ENCODE measurements around the gene MOCS1.

MOCS1 gene

GRCh38 chr6:39870950-39871349, 63.3 kb downstream of the MOCS1 start (continued):
- TF ChIP-seq, protein P1, sequence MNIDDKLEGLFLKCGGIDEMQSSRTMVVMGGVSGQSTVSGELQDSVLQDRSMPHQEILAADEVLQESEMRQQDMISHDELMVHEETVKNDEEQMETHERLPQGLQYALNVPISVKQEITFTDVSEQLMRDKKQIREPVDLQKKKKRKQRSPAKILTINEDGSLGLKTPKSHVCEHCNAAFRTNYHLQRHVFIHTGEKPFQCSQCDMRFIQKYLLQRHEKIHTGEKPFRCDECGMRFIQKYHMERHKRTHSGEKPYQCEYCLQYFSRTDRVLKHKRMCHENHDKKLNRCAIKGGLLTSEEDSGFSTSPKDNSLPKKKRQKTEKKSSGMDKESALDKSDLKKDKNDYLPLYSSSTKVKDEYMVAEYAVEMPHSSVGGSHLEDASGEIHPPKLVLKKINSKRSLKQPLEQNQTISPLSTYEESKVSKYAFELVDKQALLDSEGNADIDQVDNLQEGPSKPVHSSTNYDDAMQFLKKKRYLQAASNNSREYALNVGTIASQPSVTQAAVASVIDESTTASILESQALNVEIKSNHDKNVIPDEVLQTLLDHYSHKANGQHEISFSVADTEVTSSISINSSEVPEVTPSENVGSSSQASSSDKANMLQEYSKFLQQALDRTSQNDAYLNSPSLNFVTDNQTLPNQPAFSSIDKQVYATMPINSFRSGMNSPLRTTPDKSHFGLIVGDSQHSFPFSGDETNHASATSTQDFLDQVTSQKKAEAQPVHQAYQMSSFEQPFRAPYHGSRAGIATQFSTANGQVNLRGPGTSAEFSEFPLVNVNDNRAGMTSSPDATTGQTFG (tag by site-specific recombination; IDR thresholded peaks at IDR 0.05; ENCODE audit: borderline replicate concordance): no peak
- no peak for TF ChIP-seq ZNF211 (tag by site-specific recombination; IDR thresholded peaks at IDR 0.05; ENCODE audit: low read depth)
- no peak for TF ChIP-seq IKZF3 (tag by site-specific recombination; IDR thresholded peaks at IDR 0.05)
- no peak for TF ChIP-seq ZNF274 (IDR thresholded peaks at IDR 0.05; ENCODE audit: low read length)
- no peak for TF ChIP-seq ZNF274 (tag by site-specific recombination; IDR thresholded peaks at IDR 0.05; ENCODE audit: borderline replicate concordance)
- TF ChIP-seq ZEB2 (tag by site-specific recombination; IDR thresholded peaks at IDR 0.05): no peak
- no peak for TF ChIP-seq ZNF292 (tag by site-specific recombination; IDR thresholded peaks at IDR 0.05; ENCODE audit: borderline replicate concordance, low read depth)

- H3K4me1 ChIP-seq (ENCODE audit: control insufficient read depth, insufficient read depth, low read length): no peaks in the 10 kb centered on the region
- CTCF ChIA-PET: interaction anchor here (0.5 to 5.5 kb wide), 12 partner anchors 8 to 479 kb away, joined by 3 to 61 read pairs (median 6); no protein-coding TSS in a partner anchor
- TF ChIP-seq ZNF514 (tag by site-specific recombination; IDR thresholded peaks at IDR 0.05) (no peak), ZNF510 (tag by site-specific recombination; IDR thresholded peaks at IDR 0.05; ENCODE audit: insufficient replicate concordance) (no peak), KLF10 (tag by site-specific recombination; IDR thresholded peaks at IDR 0.05) (no peak), PRDM2 (tag by site-specific recombination; IDR thresholded peaks at IDR 0.05; ENCODE audit: borderline replicate concordance) (no peak), OSR2 (tag by site-specific recombination; IDR thresholded peaks at IDR 0.05) (no peak), ZNF169 (tag by site-specific recombination; IDR thresholded peaks at IDR 0.05) (no peak), ZNF654 (tag by site-specific recombination; IDR thresholded peaks at IDR 0.05; ENCODE audit: low read depth) (no peak), KLF8 (tag by site-specific recombination; IDR thresholded peaks at IDR 0.05) (no peak), ZNF311 (tag by site-specific recombination; IDR thresholded peaks at IDR 0.05; ENCODE audit: borderline replicate concordance) (no peak), ZNF791 (tag by site-specific recombination; IDR thresholded peaks at IDR 0.05) (no peak), ATF2 (tag by site-specific recombination; IDR thresholded peaks at IDR 0.05; ENCODE audit: low read depth) (no peak), ZNF324 (tag by site-specific recombination; IDR thresholded peaks at IDR 0.05) (no peak), ZNF571 (tag by site-specific recombination; IDR thresholded peaks at IDR 0.05) (no peak), OVOL3 (tag by site-specific recombination; IDR thresholded peaks at IDR 0.05) (no peak), ZNF391 (tag by site-specific recombination; IDR thresholded peaks at IDR 0.05; ENCODE audit: borderline replicate concordance, low read depth) (no peak), ZNF174 (tag by site-specific recombination; IDR thresholded peaks at IDR 0.05) (no peak), ZBTB6 (tag by site-specific recombination; IDR thresholded peaks at IDR 0.05) (no peak), TRIM28 (IDR thresholded peaks at IDR 0.05; ENCODE audit: borderline replicate concordance, low read length) (no peak)
- TF ChIP-seq, protein P2, sequence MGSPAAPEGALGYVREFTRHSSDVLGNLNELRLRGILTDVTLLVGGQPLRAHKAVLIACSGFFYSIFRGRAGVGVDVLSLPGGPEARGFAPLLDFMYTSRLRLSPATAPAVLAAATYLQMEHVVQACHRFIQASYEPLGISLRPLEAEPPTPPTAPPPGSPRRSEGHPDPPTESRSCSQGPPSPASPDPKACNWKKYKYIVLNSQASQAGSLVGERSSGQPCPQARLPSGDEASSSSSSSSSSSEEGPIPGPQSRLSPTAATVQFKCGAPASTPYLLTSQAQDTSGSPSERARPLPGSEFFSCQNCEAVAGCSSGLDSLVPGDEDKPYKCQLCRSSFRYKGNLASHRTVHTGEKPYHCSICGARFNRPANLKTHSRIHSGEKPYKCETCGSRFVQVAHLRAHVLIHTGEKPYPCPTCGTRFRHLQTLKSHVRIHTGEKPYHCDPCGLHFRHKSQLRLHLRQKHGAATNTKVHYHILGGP (tag by site-specific recombination; IDR thresholded peaks at IDR 0.05): no peak
Observed at GRCh38 chr6:39867592-39867991, 66.7 kb downstream of the MOCS1 start.

More at GRCh38 chr6:39867592-39867991, 66.7 kb downstream of the MOCS1 start:
- no peak overlapping the region for H3K27ac ChIP-seq (ENCODE audit: extremely low read depth, low read depth, low read length)
- peaks cover 0 to 20% of the 10 kb centered on the region in 2 experiments; a peak in 2 of 3 replicates for H3K36me3 ChIP-seq (ENCODE audit: control insufficient read depth in 2 of 2, insufficient read depth in 1 of 2, low read length in 2 of 2)
- H3K4me3 ChIP-seq (ENCODE audit: low read depth, low read length): no peak overlapping the region
- H3K9me3 ChIP-seq (ENCODE audit: control insufficient read depth, insufficient read depth, low read depth, low read length): no peaks in the 10 kb centered on the region
- POLR2A ChIA-PET: no interaction called here
